GM23338 (cell line): ENCODE results near the gene OTOA. TPM values are rescaled to one million over a fixed set of nuclear protein-coding genes. Genes with fewer than 3 reads are reported as not detected.
"Not testable (repeated sequence)": the region's sequence is repeated elsewhere in the genome, so short reads cannot be mapped to it uniquely, and the experiment has no call there.

Source experiments
- ATAC-seq: fragments of 200-7000 bp; cut with Tn5 transposase; 3 replicates; pipeline ENCODE4 v1.9.1; 2020
- DNase-seq: peaks from one replicate; pipeline ENCODE4 v3.0.0-alpha.2; 2015; ENCODE audit warnings: low spot score
- H2AFZ ChIP-seq: fragments of 200-600 bp; sonication (generic); 2 replicates; pipeline ENCODE4 v1.8.0; 2016; ENCODE audit warnings: antibody characterized with exemption, mild to moderate bottlenecking, moderate library complexity
- H3F3A ChIP-seq: fragments of 200-600 bp; sonication (generic); replicated peaks from 2 replicates; pipeline ENCODE4 v1.8.0; 2017; ENCODE audit warnings: antibody characterized with exemption, mixed run types, low read depth
- H3K27ac ChIP-seq: fragments of 200-600 bp; sonication (generic); 2 replicates; pipeline ENCODE4 v1.6.1; 2016; ENCODE audit warnings: low read depth
- H3K27me3 ChIP-seq: fragments of 200-600 bp; sonication (generic); 2 replicates; pipeline ENCODE4 v1.8.0; 2016; ENCODE audit warnings: mild to moderate bottlenecking, mixed run types, moderate library complexity; ENCODE audit not compliant: insufficient read depth
- H3K36me3 ChIP-seq: fragments of 200-600 bp; sonication (generic); 2 replicates; pipeline ENCODE4 v1.8.0; 2016; ENCODE audit warnings: mild to moderate bottlenecking; ENCODE audit not compliant: insufficient read depth
- H3K4me1 ChIP-seq: fragments of 200-600 bp; sonication (generic); 2 replicates; pipeline ENCODE4 v1.8.0; 2016; ENCODE audit warnings: mild to moderate bottlenecking, moderate library complexity; ENCODE audit not compliant: insufficient read depth
- H3K4me2 ChIP-seq: fragments of 200-600 bp; sonication (generic); 2 replicates; pipeline ENCODE4 v1.7.1; 2017; ENCODE audit warnings: mixed run types
- H3K4me3 ChIP-seq: fragments of 200-600 bp; sonication (generic); 2 replicates; pipeline ENCODE4 v1.6.1; 2016; ENCODE audit warnings: mixed run types
- H3K79me2 ChIP-seq: fragments of 200-600 bp; sonication (generic); replicated peaks from 2 replicates; pipeline ENCODE4 v1.8.0; 2017; ENCODE audit warnings: mild to moderate bottlenecking; ENCODE audit not compliant: insufficient read depth
- H3K9me2 ChIP-seq: fragments of 200-600 bp; sonication (generic); 2 replicates; pipeline ENCODE4 v1.8.0; 2017; ENCODE audit not compliant: insufficient read depth
- H4K20me1 ChIP-seq: fragments of 200-600 bp; sonication (generic); replicated peaks from 2 replicates; pipeline ENCODE4 v1.8.0; 2017; ENCODE audit warnings: mild to moderate bottlenecking; ENCODE audit not compliant: insufficient read depth
- H3K27ac Mint-ChIP-seq: 2 replicates; pipeline ENCODE4 v1.8.0; 2020; ENCODE audit warnings: inconsistent platforms, mild to moderate bottlenecking, moderate library complexity, mixed read lengths
- H3K27me3 Mint-ChIP-seq: 3 replicates; pipeline ENCODE4 v1.8.0; 2022; ENCODE audit warnings: low read depth, mild to moderate bottlenecking, moderate library complexity, mixed read lengths, inconsistent platforms; ENCODE audit not compliant: insufficient read depth, poor library complexity
- H3K36me3 Mint-ChIP-seq: 3 replicates; pipeline ENCODE4 v1.8.0; 2021; ENCODE audit warnings: low read depth, mild to moderate bottlenecking, inconsistent platforms, moderate library complexity, mixed read lengths
- H3K4me1 Mint-ChIP-seq: 3 replicates; pipeline ENCODE4 v1.8.0; 2020; ENCODE audit warnings: mild to moderate bottlenecking, inconsistent platforms, mixed read lengths
- H3K4me3 Mint-ChIP-seq: 3 replicates; pipeline ENCODE4 v1.8.0; 2021; ENCODE audit warnings: moderate library complexity, mild to moderate bottlenecking, inconsistent platforms, mixed read lengths
- H3K9me3 Mint-ChIP-seq: 3 replicates; pipeline ENCODE4 v1.8.0; 2020; ENCODE audit warnings: moderate library complexity, mild to moderate bottlenecking, inconsistent platforms, mixed read lengths
- polyA plus RNA-seq: library from polyadenylated mRNA; unstranded; fragments of >200 nt; fragmentation: Nextera tagmentation; extraction: Ambion mirVana; gene quantifications from 2 replicates; pipeline ENCODE4 v1.2.1, GENCODE V29; 2016
- total RNA-seq: library from RNA; depleted of rRNA; stranded (reverse); fragments of >200 nt; shearing (Covaris generic); gene quantifications from 2 replicates; pipeline ENCODE4 v1.2.3, GENCODE V29; 2014

The OTOA gene
- total and polyA plus RNA-seq, 2 experiments from 2014 or later, result 0.16 to 0.17 TPM

DNA sequence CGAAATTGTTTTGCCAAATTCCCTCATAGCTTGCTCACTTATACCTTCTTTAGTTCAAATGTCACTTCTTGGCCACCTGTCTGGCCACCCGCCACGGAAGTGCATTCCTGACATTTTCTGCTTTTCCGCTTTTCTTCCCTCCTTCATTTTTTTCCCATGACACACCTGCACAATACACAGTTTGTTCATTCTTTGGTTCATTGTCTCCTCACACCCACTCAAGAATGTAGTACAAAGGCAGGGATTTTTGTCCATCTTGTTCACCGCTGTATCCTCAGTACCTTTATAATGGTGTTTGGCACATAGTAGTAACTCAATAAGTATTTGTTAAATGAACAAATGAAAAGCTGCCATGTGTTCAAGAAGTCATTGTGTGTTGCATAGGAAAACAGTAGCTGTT, 116.8 kb downstream of the OTOA start:
- H3K4me2 ChIP-seq, H3K27me3 Mint-ChIP-seq: not testable (repeated sequence)

DNA sequence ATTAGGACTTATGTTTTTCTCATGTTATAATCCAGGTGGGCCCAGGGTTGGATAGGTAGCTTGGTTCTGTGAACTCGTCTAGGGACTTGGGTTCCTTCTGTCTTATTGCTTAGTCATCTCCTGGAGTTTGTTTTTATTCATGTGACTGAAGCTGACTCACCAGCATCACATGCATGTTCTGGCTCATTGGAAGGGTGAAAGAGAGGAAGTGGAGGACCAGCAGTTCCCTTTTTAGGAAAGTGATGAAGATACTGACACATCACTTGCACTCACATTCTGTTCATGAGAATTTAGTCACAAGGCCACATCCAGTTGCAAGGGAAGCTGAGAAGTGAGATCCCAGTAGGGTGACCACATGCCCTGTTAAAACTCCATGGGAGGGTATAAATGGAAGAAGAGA, 126.7 kb downstream of the OTOA start:
- not testable (repeated sequence) for ATAC-seq, H3K4me1 Mint-ChIP-seq, DNase-seq, H3K27ac Mint-ChIP-seq, H3K27me3 ChIP-seq, H3F3A ChIP-seq, H3K27ac ChIP-seq, H3K79me2 ChIP-seq, H3K36me3 Mint-ChIP-seq, H3K27me3 Mint-ChIP-seq, H3K9me3 Mint-ChIP-seq, H3K4me3 ChIP-seq, H4K20me1 ChIP-seq, H3K9me2 ChIP-seq, H3K4me2 ChIP-seq, H3K4me1 ChIP-seq, H3K36me3 ChIP-seq, H3K4me3 Mint-ChIP-seq, H2AFZ ChIP-seq

More for the DNA sequence above, 116.8 kb downstream of the OTOA start:
- DNase-seq, H3K9me2 ChIP-seq, H3K9me3 Mint-ChIP-seq, ATAC-seq, H3K27me3 ChIP-seq, H3K4me3 ChIP-seq, H3F3A ChIP-seq, H4K20me1 ChIP-seq, H2AFZ ChIP-seq, H3K4me1 Mint-ChIP-seq, H3K79me2 ChIP-seq, H3K36me3 ChIP-seq, H3K4me3 Mint-ChIP-seq, H3K27ac Mint-ChIP-seq, H3K27ac ChIP-seq, H3K36me3 Mint-ChIP-seq, H3K4me1 ChIP-seq: not testable (repeated sequence)

GRCh38 chr16:21793310-21793709, 129.5 kb downstream of the OTOA start:
- not testable (repeated sequence) for H3K79me2 ChIP-seq, H2AFZ ChIP-seq, H4K20me1 ChIP-seq, H3K36me3 Mint-ChIP-seq, H3K27me3 Mint-ChIP-seq, H3K4me3 Mint-ChIP-seq, H3K4me2 ChIP-seq, H3K4me1 Mint-ChIP-seq, H3K27me3 ChIP-seq, H3K9me3 Mint-ChIP-seq, H3K36me3 ChIP-seq, H3K27ac ChIP-seq, H3K4me3 ChIP-seq, H3K9me2 ChIP-seq, H3K4me1 ChIP-seq, ATAC-seq, H3F3A ChIP-seq, DNase-seq, H3K27ac Mint-ChIP-seq

DNA sequence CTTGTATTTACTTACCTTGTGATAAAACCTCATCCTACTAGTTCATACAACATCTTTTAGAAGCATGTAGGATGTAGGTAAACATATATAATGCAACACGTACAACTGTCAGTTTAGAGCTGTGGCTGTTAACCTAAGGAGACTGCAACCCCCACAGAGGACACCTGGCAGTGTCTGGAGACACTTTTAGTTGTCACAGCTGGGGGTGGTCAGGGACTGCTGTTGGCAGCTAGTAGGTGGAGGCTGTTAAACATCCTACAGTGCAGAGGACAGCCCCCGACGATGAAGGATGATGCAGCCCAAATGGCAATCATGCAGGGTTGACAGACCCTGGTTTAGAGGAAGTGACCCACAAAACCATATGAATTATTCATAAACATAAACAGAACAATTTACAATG, 134.8 kb downstream of the OTOA start:
- ATAC-seq, result peak; percentile 49; the same call in 2 of the 3 replicates
- not testable (repeated sequence) for DNase-seq, H3K4me1 Mint-ChIP-seq, H3K4me3 ChIP-seq, H3K27ac ChIP-seq, H3K27me3 ChIP-seq, H4K20me1 ChIP-seq, H3K9me3 Mint-ChIP-seq, H3K27ac Mint-ChIP-seq, H3K9me2 ChIP-seq, H3K79me2 ChIP-seq, H3K4me3 Mint-ChIP-seq, H3K4me2 ChIP-seq, H2AFZ ChIP-seq, H3K4me1 ChIP-seq, H3F3A ChIP-seq, H3K36me3 ChIP-seq, H3K27me3 Mint-ChIP-seq
- peaks cover 18% of the 10 kb centered on the region; the same call in 2 of the 3 replicates for H3K36me3 Mint-ChIP-seq
